Left ventricle myocardium inferior (tissue), 1 donor: Measurements from ENCODE around the gene JUND. TPM values are rescaled to one million over a fixed set of nuclear protein-coding genes. Genes with fewer than 3 reads are reported as not detected.

Experiments used
- DNase-seq: peaks from one replicate; pipeline ENCODE4 v3.0.0-alpha.2; 2020
- H3K27ac ChIP-seq: fragments of 200-600 bp; replicated peaks from 2 replicates; pipeline ENCODE4 v1.8.0; 2021
- H3K27me3 ChIP-seq: fragments of 200-600 bp; 2 replicates; pipeline ENCODE4 v1.8.0; 2021; ENCODE audit warnings: low read depth
- H3K36me3 ChIP-seq: fragments of 200-600 bp; 2 replicates; pipeline ENCODE4 v1.8.0; 2021
- H3K4me1 ChIP-seq: fragments of 200-600 bp; 2 replicates; pipeline ENCODE4 v1.8.0; 2021
- H3K4me3 ChIP-seq: fragments of 200-600 bp; 2 replicates; pipeline ENCODE4 v1.8.0; 2021; ENCODE audit warnings: mild to moderate bottlenecking, moderate library complexity
- H3K9me3 ChIP-seq: fragments of 200-600 bp; replicated peaks from 2 replicates; pipeline ENCODE4 v1.8.0; 2021
- intact Hi-C: fragments of 100-400 bp; cut with micrococcal nuclease; formaldehyde crosslinking; loops from one replicate; pipeline ENCODE4 v1.11.0; 2022
- total RNA-seq: library from RNA; stranded (reverse); fragmentation: NEBNext Ultra II Directional; extraction: Animal tissue kit (Norgen Biotek cat#: 25700); gene quantifications from one replicate; pipeline ENCODE4 v1.2.1, GENCODE V29; 2021
- TF ChIP-seq, protein P1 (sequence below): fragments of 200-600 bp; IDR thresholded peaks from 2 replicates; pipeline ENCODE4 v1.8.0; 2021; ENCODE audit warnings: antibody characterized with exemption, mild to moderate bottlenecking, borderline replicate concordance
- donor health status: DM: no; HTN: yes; CAD: no; lungs with severe emphysema.

JUND gene
- total RNA-seq, 1 donor from 2014 or later = 107 TPM

DNA sequence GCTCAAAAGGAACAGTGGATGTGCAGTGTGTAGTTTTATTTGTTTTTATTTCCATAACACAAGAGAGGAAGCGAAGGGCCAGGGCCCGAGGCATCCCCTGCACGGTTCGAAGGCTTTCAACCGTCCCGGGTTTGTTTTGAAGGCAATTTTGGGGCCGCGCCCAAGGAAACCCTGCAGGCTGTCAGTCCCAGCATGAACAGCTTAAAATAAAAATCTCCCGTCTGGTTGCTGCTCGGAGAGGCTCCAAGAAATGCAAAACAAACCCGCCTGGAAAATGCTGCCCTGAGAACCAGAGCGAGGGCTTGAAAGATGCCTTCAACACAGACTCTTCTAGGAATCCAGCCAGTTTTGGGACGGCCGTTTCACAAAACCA is 25.5 kb upstream of the JUND start:
- Histone ChIP-seq H3K4me1 (peaks cover 63% of the 10 kb centered on the region), H3K9me3 (no peaks in the 10 kb centered on the region), H3K4me3 (no peak overlapping the region), H3K27ac (peak overlapping the region; percentile 99), H3K36me3 (peaks cover 29% of the 10 kb centered on the region), H3K27me3 (no peaks in the 10 kb centered on the region)
- DNase-seq = no peak
- TF ChIP-seq, protein P1, sequence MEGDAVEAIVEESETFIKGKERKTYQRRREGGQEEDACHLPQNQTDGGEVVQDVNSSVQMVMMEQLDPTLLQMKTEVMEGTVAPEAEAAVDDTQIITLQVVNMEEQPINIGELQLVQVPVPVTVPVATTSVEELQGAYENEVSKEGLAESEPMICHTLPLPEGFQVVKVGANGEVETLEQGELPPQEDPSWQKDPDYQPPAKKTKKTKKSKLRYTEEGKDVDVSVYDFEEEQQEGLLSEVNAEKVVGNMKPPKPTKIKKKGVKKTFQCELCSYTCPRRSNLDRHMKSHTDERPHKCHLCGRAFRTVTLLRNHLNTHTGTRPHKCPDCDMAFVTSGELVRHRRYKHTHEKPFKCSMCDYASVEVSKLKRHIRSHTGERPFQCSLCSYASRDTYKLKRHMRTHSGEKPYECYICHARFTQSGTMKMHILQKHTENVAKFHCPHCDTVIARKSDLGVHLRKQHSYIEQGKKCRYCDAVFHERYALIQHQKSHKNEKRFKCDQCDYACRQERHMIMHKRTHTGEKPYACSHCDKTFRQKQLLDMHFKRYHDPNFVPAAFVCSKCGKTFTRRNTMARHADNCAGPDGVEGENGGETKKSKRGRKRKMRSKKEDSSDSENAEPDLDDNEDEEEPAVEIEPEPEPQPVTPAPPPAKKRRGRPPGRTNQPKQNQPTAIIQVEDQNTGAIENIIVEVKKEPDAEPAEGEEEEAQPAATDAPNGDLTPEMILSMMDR = no peak
- intact Hi-C loops = no loop called here

- TF ChIP-seq, protein P1 = no peak
- intact Hi-C loops = no loop called here
- Histone ChIP-seq H3K27ac (peak overlapping the region; percentile 99), H3K9me3 (no peaks in the 10 kb centered on the region), H3K36me3 (peaks cover 24% of the 10 kb centered on the region), H3K27me3 (no peaks in the 10 kb centered on the region), H3K4me3 (no peak overlapping the region), H3K4me1 (peaks cover 68% of the 10 kb centered on the region)
- no peak for DNase-seq
These were observed 24.9 kb upstream of the JUND start for GRCh38 chr19:18306209-18306887.

- Histone ChIP-seq H3K27ac (peak overlapping the region; percentile 99), H3K36me3 (peaks cover 22% of the 10 kb centered on the region), H3K4me1 (peaks cover 78% of the 10 kb centered on the region), H3K27me3 (no peaks in the 10 kb centered on the region), H3K9me3 (no peaks in the 10 kb centered on the region), H3K4me3 (peak overlapping the region; percentile 64)
- TF ChIP-seq, protein P1 = no peak
- peak; percentile 89 for DNase-seq
- intact Hi-C loops = no loop called here
These were observed 23.3 kb upstream of the JUND start for GRCh38 chr19:18304458-18305310.

DNA sequence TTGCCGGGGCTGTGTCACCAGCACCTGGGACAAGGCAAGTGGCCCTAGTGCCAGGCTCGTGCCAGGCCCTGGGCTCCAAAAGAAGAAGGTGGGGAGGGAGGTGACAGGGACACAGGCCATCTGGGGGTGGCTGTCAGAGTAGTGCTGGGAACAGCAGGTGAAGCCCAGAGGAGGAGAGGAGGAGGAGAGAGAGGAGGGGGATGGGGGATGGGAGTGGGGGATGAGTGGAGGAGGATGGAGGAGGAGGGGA is 22.7 kb upstream of the JUND start:
- peak; percentile 59 for DNase-seq
- no peaks in the 10 kb centered on the region for H3K9me3 ChIP-seq
- H3K27ac ChIP-seq = peak overlapping the region; percentile 99
- TF ChIP-seq, protein P1 = no peak
- peaks cover 78% of the 10 kb centered on the region for H3K4me1 ChIP-seq
- H3K36me3 ChIP-seq = peaks cover 17% of the 10 kb centered on the region
- H3K27me3 ChIP-seq = no peaks in the 10 kb centered on the region
- peak overlapping the region; percentile 64 for H3K4me3 ChIP-seq
- intact Hi-C loops = no loop called here

DNA sequence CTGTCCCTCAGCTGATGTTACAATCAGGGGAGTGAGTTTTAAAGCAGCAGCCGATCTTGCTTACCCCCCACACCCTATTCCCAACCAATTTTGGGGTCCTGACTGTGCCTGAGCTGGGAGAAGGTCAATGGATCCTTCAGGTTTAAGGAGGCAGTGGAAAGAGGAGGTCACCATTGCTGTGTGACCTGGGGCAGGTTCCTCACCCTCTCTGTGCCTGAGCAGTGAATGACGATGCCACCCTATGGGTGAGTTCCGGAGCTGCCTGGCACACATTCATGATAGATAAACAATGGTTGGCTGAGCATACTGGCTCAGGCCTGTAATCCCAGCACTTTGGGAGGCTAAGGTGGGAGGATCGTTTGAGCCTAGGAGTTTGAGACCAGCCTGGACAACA is 20.3 kb upstream of the JUND start:
- no peaks in the 10 kb centered on the region for H3K27me3 ChIP-seq
- no peak overlapping the region for H3K4me3 ChIP-seq
- H3K9me3 ChIP-seq = no peaks in the 10 kb centered on the region
- intact Hi-C loops = no loop called here
- TF ChIP-seq, protein P1 = no peak
- H3K4me1 ChIP-seq = peaks cover 64% of the 10 kb centered on the region
- peak overlapping the region; percentile 99 for H3K27ac ChIP-seq
- no peak for DNase-seq
- H3K36me3 ChIP-seq = no peaks in the 10 kb centered on the region
